ENCODE measurements around the gene ANKRD52.
"Not testable (repeated sequence)": the region's sequence is repeated elsewhere in the genome, so short reads cannot be mapped to it uniquely, and the experiment has no call there.

Gene ANKRD52

GRCh38 chr12:56258068-56258819 is at the start of gene ANKRD52:
Gene ANKRD52 (minus strand): TSS chr12:56258384. CDS start chr12:56258269, 115 bp downstream.
- peak; percentile 24 to 52 for DNase-seq

GRCh38 chr12:56307221-56307965 is 49.2 kb upstream of the ANKRD52 start:
- no peak for DNase-seq

- no peak for DNase-seq
Observed at GRCh38 chr12:56304872-56305590, 46.8 kb upstream of the ANKRD52 start.

GRCh38 chr12:56304276-56304675 is 46.1 kb upstream of the ANKRD52 start:
- no peak for DNase-seq

GRCh38 chr12:56300644-56301464 is 42.7 kb upstream of the ANKRD52 start:
- DNase-seq = no peak

- peak; percentile 96 to 98 for DNase-seq
Observed at GRCh38 chr12:56299853-56300643, 41.9 kb upstream of the ANKRD52 start, which contains the start of gene CS. Gene CS (minus strand): TSS chr12:56300330. CDS start chr12:56300201, 129 bp downstream.

- peak in 1 of 2 experiments; percentile 36 for DNase-seq
Observed at GRCh38 chr12:56299308-56299852, 41.2 kb upstream of the ANKRD52 start.

GRCh38 chr12:56298828-56299227 is 40.6 kb upstream of the ANKRD52 start:
- no peak for DNase-seq

- no peak for DNase-seq
Observed at GRCh38 chr12:56297400-56297799, 39.2 kb upstream of the ANKRD52 start.

- no peak for DNase-seq
Observed at GRCh38 chr12:56296295-56296694, 38.1 kb upstream of the ANKRD52 start.

GRCh38 chr12:56293795-56294194 is 35.6 kb upstream of the ANKRD52 start:
- DNase-seq = no peak

- DNase-seq = no peak
Observed at GRCh38 chr12:56288705-56289387, 30.7 kb upstream of the ANKRD52 start.

- DNase-seq = no peak
Observed at GRCh38 chr12:56286044-56286830, 28.1 kb upstream of the ANKRD52 start.

GRCh38 chr12:56284263-56284662 is 26.1 kb upstream of the ANKRD52 start:
- DNase-seq = not testable (repeated sequence)

GRCh38 chr12:56282579-56282978 is 24.4 kb upstream of the ANKRD52 start:
- no peak for DNase-seq

- no peak for DNase-seq
Observed at GRCh38 chr12:56282030-56282429, 23.8 kb upstream of the ANKRD52 start.

GRCh38 chr12:56280849-56281248 is 22.7 kb upstream of the ANKRD52 start:
- DNase-seq = no peak

GRCh38 chr12:56278905-56279304 is 20.7 kb upstream of the ANKRD52 start:
- DNase-seq = no peak

GRCh38 chr12:56274299-56274698 is 16.1 kb upstream of the ANKRD52 start:
- no peak for DNase-seq

- DNase-seq = not testable (repeated sequence)
Observed at GRCh38 chr12:56272468-56272867, 14.3 kb upstream of the ANKRD52 start.

Data from NCI-H524 (cell line).